ENCODE measurements around the gene TFF1. TPM values are rescaled to one million over a fixed set of nuclear protein-coding genes. Genes with fewer than 3 reads are reported as not detected.

TFF1 gene
- total and polyA plus RNA-seq, 2 of the 4 experiments (the other 2 are of a cell fraction): not detected

DNA sequence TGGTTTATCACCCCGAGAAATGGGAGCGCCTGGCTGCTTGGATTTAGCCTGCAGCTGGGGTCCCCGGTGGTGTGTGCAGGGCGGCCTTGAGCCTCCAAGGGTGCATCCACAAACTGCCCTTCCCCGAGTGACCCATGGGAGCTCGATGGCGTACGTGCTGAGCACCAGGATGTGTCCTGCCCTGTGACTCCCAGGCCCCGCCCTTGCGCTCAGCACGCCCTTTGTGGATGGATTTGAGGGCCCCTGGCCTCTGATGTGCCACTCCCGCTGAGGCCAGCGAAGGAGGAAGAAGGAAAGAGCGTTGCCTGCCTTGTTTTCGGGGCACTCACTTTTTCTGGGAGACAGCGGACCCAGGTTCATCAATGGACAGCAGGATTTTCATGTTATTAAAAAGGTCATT, 49.4 kb downstream of the TFF1 start:
- Histone ChIP-seq H4K5ac (ENCODE audit: low read depth, low read length) (no peak overlapping the region), H3K18ac (ENCODE audit: low read depth, low read length) (no peak overlapping the region), H3K23ac (ENCODE audit: low read depth, low read length) (no peak overlapping the region), H4K8ac (ENCODE audit: low read depth in 2 of 2, low read length in 2 of 2) (no peak overlapping the region), H3K9me1 (ENCODE audit: insufficient read depth, low read length) (no peaks in the 10 kb centered on the region), H3K4me3 (ENCODE audit: insufficient read depth, low read depth, low read length) (no peak overlapping the region), H3K27me3 (ENCODE audit: control insufficient read depth, insufficient read depth, low read length) (peaks cover 45% of the 10 kb centered on the region), H3K27ac (ENCODE audit: insufficient read depth, low read length) (no peak overlapping the region), H3K4me1 (ENCODE audit: control insufficient read depth, insufficient read depth, low read length) (no peaks in the 10 kb centered on the region), H2AFZ (replicated peaks; ENCODE audit: low read length, poor library complexity) (no peak overlapping the region), H3K14ac (replicated peaks; ENCODE audit: low read depth, low read length) (no peak overlapping the region), H2BK20ac (ENCODE audit: low read depth, low read length) (no peak overlapping the region), H4K91ac (ENCODE audit: insufficient read depth, low read depth, low read length) (no peak overlapping the region), H3K4me2 (ENCODE audit: low read depth, low read length) (no peak overlapping the region), H3K9me3 (ENCODE audit: control insufficient read depth, insufficient read depth, low read length) (no peaks in the 10 kb centered on the region), H2AK9ac (replicated peaks; ENCODE audit: low read depth, low read length, poor library complexity) (no peak overlapping the region), H2BK15ac (ENCODE audit: low read depth, low read length) (no peak overlapping the region), H3K4ac (ENCODE audit: low read depth, low read length) (no peak overlapping the region), H3K56ac (ENCODE audit: extremely low read depth, insufficient read depth, low read length) (no peak overlapping the region), H4K20me1 (ENCODE audit: insufficient read depth, low read length) (no peaks in the 10 kb centered on the region; the same call in 1 of the 2 replicates), H2BK5ac (ENCODE audit: low read depth, low read length, poor library complexity, severe bottlenecking) (no peak overlapping the region), H2BK120ac (ENCODE audit: low read depth, low read length) (no peak overlapping the region), H2AK5ac (ENCODE audit: low read depth, low read length) (no peak overlapping the region), H3K9ac (ENCODE audit: low read depth, low read length) (no peak overlapping the region), H3K79me1 (ENCODE audit: low read depth in 1 of 2, low read length in 2 of 2) (no peaks in the 10 kb centered on the region), H3K36me3 (ENCODE audit: control insufficient read depth, insufficient read depth, low read length) (no peaks in the 10 kb centered on the region)
- TF ChIP-seq, protein P1, sequence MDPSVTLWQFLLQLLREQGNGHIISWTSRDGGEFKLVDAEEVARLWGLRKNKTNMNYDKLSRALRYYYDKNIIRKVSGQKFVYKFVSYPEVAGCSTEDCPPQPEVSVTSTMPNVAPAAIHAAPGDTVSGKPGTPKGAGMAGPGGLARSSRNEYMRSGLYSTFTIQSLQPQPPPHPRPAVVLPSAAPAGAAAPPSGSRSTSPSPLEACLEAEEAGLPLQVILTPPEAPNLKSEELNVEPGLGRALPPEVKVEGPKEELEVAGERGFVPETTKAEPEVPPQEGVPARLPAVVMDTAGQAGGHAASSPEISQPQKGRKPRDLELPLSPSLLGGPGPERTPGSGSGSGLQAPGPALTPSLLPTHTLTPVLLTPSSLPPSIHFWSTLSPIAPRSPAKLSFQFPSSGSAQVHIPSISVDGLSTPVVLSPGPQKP (IDR thresholded peaks at IDR 0.05; ENCODE audit: borderline replicate concordance, low read depth, low read length): no peak
- TF ChIP-seq CEBPB (IDR thresholded peaks at IDR 0.05; ENCODE audit: low read depth, low read length) (no peak), BHLHE40 (IDR thresholded peaks at IDR 0.05; ENCODE audit: low read depth, low read length) (no peak), POLR2A (IDR thresholded peaks at IDR 0.05; ENCODE audit: low read depth, low read length) (no peak), RFX5 (IDR thresholded peaks at IDR 0.05; ENCODE audit: low read depth, low read length) (no peak), CTCF (conservative IDR thresholded peaks at IDR 0.05; ENCODE audit: low read depth, low read length) (no peak), FOS (IDR thresholded peaks at IDR 0.05; ENCODE audit: low read depth, low read length) (no peak), SMC3 (IDR thresholded peaks at IDR 0.05; ENCODE audit: low read depth, low read length) (no peak), RAD21 (IDR thresholded peaks at IDR 0.05; ENCODE audit: low read length) (no peak), MAFK (IDR thresholded peaks at IDR 0.05; ENCODE audit: low read depth, low read length) (no peak), NFE2L2 (IDR thresholded peaks at IDR 0.05; ENCODE audit: low read depth, low read length) (no peak), MAZ (IDR thresholded peaks at IDR 0.05; ENCODE audit: borderline replicate concordance, low read depth, low read length) (no peak), CHD1 (IDR thresholded peaks at IDR 0.05; ENCODE audit: low read depth, low read length) (no peak), RCOR1 (IDR thresholded peaks at IDR 0.05; ENCODE audit: insufficient replicate concordance, low read length) (no peak), MXI1 (IDR thresholded peaks at IDR 0.05; ENCODE audit: borderline replicate concordance, low read depth, low read length) (no peak)
- TF ChIP-seq, protein P2, sequence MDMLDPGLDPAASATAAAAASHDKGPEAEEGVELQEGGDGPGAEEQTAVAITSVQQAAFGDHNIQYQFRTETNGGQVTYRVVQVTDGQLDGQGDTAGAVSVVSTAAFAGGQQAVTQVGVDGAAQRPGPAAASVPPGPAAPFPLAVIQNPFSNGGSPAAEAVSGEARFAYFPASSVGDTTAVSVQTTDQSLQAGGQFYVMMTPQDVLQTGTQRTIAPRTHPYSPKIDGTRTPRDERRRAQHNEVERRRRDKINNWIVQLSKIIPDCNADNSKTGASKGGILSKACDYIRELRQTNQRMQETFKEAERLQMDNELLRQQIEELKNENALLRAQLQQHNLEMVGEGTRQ (IDR thresholded peaks at IDR 0.05; ENCODE audit: low read depth, low read length): no peak
- ChIA-PET CTCF (no interaction called here), POLR2A (ENCODE audit: unreplicated experiment) (no interaction called here)
- ATAC-seq (ENCODE audit: low read depth) (no peak), DNase-seq (no peak)
- WGBS, 2 experiments (ENCODE audit: extremely low coverage in 2 of 2, insufficient read length in 1 of 2): 68% methylated on average over 12 of the region's 16 CpGs; no CpG with 5 or more reads in 1 of the 2 experiments
- in situ Hi-C loops (cut with MboI; ENCODE audit: low sequenced_read_pairs): no loop called here
- no TSS peak for BruUV-seq (replicated peaks)
- dilution Hi-C loops (cut with HindIII; ENCODE audit: low sequenced_read_pairs, unreplicated experiment): no loop called here
- intact Hi-C loops (cut with micrococcal nuclease): no loop called here
